H1 (cell line): ENCODE data around the gene GNG12. TPM values are rescaled to one million over a fixed set of nuclear protein-coding genes. Genes with fewer than 3 reads are reported as not detected.

Source experiments
- CBX5 ChIP-seq: fragments of 300-800, 300-1000 bp; sonication (generic); IDR thresholded peaks from 2 replicates; pipeline ENCODE4 v1.7.1; 2016; ENCODE audit warnings: antibody characterized with exemption, low read length, low read depth
- JUN ChIP-seq: IDR thresholded peaks from 2 replicates; pipeline ENCODE4 v1.6.1; 2011; ENCODE audit warnings: low read depth, mild to moderate bottlenecking, improper control_type of control experiment, low read length
- SIRT6 ChIP-seq: IDR thresholded peaks from one replicate; pipeline ENCODE4 v1.7.1; 2012; ENCODE audit warnings: low read length, inconsistent platforms
- polyA plus RNA-seq, 7 experiments: library from polyadenylated mRNA; depleted of rRNA in 3 of 7; stranded (reverse) in 5 of 7; unstranded in 2 of 7; fragments of >200 nt in 5 of 7; fragments of 200-250 nt in 2 of 7; gene quantifications; 1 replicate in 5 of 7; 2 replicates in 1 of 7; 4 replicates in 1 of 7; pipeline versions ENCODE4 v1.2.1 to v1.2.3, GENCODE V29; 2011 to 2013; ENCODE audit warnings: missing spikeins in 2 of 7, mixed read lengths in 2 of 7
- total RNA-seq: library from RNA; stranded (reverse); fragmentation: NEBNext Ultra II Directional; extraction: Animal tissue kit (Norgen Biotek cat#: 25700); gene quantifications from 2 replicates; pipeline ENCODE4 v1.2.1, GENCODE V29; 2021
- TF ChIP-seq, protein P1 (sequence below): IDR thresholded peaks from 2 replicates; pipeline ENCODE4 v1.6.1; 2012; ENCODE audit warnings: inconsistent platforms
- TF ChIP-seq, protein P2 (sequence below): fragments of 300-600 bp; sonication (generic); IDR thresholded peaks from 2 replicates; pipeline ENCODE4 v1.7.1; 2012; ENCODE audit warnings: low read length, moderate library complexity, mild to moderate bottlenecking, inconsistent platforms; ENCODE audit not compliant: insufficient replicate concordance
- TF ChIP-seq, protein P3 (sequence below), 3 experiments: IDR thresholded peaks; 1 replicate in 2 of 3; 2 replicates in 1 of 3; pipeline versions ENCODE4 v1.5.1 to v1.6.1; 2011; ENCODE audit warnings: low read length in 3 of 3, mild to moderate bottlenecking in 3 of 3, inconsistent platforms in 2 of 3, low read depth in 1 of 3, moderate library complexity in 1 of 3; ENCODE audit not compliant: insufficient read depth in 1 of 3; ENCODE audit errors: control extremely low read depth in 1 of 3

GNG12 gene
- total and polyA plus RNA-seq, 2 of the 8 experiments (the other 6 are each of a cell fraction or from before 2014, with no cell fraction given), result 11.4 to 35.8 TPM

DNA sequence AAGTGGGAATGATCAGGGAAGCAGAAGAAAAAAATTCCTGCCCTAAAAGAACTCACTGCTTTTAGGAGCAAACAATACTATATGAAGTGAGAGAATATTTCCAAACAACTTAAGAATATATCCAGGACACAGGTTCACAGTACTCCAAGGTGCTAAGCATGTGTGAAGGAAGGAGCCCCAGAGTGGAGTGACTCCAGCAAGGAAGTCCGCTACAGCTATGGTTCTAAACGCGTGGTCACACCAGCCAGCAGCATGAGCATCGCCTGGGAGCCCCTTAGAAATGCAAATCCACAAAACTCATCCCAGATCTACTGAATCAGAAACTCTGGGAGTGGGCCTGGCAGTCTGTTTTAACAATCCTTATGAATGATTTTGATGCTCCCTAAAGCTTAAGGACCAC, 112.2 kb downstream of the GNG12 start (continued):
- TF ChIP-seq, protein P1, sequence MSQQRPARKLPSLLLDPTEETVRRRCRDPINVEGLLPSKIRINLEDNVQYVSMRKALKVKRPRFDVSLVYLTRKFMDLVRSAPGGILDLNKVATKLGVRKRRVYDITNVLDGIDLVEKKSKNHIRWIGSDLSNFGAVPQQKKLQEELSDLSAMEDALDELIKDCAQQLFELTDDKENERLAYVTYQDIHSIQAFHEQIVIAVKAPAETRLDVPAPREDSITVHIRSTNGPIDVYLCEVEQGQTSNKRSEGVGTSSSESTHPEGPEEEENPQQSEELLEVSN, result no peak
- no peak for TF ChIP-seq SIRT6
- TF ChIP-seq, protein P2, sequence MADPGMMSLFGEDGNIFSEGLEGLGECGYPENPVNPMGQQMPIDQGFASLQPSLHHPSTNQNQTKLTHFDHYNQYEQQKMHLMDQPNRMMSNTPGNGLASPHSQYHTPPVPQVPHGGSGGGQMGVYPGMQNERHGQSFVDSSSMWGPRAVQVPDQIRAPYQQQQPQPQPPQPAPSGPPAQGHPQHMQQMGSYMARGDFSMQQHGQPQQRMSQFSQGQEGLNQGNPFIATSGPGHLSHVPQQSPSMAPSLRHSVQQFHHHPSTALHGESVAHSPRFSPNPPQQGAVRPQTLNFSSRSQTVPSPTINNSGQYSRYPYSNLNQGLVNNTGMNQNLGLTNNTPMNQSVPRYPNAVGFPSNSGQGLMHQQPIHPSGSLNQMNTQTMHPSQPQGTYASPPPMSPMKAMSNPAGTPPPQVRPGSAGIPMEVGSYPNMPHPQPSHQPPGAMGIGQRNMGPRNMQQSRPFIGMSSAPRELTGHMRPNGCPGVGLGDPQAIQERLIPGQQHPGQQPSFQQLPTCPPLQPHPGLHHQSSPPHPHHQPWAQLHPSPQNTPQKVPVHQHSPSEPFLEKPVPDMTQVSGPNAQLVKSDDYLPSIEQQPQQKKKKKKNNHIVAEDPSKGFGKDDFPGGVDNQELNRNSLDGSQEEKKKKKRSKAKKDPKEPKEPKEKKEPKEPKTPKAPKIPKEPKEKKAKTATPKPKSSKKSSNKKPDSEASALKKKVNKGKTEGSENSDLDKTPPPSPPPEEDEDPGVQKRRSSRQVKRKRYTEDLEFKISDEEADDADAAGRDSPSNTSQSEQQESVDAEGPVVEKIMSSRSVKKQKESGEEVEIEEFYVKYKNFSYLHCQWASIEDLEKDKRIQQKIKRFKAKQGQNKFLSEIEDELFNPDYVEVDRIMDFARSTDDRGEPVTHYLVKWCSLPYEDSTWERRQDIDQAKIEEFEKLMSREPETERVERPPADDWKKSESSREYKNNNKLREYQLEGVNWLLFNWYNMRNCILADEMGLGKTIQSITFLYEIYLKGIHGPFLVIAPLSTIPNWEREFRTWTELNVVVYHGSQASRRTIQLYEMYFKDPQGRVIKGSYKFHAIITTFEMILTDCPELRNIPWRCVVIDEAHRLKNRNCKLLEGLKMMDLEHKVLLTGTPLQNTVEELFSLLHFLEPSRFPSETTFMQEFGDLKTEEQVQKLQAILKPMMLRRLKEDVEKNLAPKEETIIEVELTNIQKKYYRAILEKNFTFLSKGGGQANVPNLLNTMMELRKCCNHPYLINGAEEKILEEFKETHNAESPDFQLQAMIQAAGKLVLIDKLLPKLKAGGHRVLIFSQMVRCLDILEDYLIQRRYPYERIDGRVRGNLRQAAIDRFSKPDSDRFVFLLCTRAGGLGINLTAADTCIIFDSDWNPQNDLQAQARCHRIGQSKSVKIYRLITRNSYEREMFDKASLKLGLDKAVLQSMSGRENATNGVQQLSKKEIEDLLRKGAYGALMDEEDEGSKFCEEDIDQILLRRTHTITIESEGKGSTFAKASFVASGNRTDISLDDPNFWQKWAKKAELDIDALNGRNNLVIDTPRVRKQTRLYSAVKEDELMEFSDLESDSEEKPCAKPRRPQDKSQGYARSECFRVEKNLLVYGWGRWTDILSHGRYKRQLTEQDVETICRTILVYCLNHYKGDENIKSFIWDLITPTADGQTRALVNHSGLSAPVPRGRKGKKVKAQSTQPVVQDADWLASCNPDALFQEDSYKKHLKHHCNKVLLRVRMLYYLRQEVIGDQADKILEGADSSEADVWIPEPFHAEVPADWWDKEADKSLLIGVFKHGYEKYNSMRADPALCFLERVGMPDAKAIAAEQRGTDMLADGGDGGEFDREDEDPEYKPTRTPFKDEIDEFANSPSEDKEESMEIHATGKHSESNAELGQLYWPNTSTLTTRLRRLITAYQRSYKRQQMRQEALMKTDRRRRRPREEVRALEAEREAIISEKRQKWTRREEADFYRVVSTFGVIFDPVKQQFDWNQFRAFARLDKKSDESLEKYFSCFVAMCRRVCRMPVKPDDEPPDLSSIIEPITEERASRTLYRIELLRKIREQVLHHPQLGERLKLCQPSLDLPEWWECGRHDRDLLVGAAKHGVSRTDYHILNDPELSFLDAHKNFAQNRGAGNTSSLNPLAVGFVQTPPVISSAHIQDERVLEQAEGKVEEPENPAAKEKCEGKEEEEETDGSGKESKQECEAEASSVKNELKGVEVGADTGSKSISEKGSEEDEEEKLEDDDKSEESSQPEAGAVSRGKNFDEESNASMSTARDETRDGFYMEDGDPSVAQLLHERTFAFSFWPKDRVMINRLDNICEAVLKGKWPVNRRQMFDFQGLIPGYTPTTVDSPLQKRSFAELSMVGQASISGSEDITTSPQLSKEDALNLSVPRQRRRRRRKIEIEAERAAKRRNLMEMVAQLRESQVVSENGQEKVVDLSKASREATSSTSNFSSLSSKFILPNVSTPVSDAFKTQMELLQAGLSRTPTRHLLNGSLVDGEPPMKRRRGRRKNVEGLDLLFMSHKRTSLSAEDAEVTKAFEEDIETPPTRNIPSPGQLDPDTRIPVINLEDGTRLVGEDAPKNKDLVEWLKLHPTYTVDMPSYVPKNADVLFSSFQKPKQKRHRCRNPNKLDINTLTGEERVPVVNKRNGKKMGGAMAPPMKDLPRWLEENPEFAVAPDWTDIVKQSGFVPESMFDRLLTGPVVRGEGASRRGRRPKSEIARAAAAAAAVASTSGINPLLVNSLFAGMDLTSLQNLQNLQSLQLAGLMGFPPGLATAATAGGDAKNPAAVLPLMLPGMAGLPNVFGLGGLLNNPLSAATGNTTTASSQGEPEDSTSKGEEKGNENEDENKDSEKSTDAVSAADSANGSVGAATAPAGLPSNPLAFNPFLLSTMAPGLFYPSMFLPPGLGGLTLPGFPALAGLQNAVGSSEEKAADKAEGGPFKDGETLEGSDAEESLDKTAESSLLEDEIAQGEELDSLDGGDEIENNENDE, result no peak
- no peak for TF ChIP-seq CBX5
- no peak for TF ChIP-seq JUN
- TF ChIP-seq, protein P3, sequence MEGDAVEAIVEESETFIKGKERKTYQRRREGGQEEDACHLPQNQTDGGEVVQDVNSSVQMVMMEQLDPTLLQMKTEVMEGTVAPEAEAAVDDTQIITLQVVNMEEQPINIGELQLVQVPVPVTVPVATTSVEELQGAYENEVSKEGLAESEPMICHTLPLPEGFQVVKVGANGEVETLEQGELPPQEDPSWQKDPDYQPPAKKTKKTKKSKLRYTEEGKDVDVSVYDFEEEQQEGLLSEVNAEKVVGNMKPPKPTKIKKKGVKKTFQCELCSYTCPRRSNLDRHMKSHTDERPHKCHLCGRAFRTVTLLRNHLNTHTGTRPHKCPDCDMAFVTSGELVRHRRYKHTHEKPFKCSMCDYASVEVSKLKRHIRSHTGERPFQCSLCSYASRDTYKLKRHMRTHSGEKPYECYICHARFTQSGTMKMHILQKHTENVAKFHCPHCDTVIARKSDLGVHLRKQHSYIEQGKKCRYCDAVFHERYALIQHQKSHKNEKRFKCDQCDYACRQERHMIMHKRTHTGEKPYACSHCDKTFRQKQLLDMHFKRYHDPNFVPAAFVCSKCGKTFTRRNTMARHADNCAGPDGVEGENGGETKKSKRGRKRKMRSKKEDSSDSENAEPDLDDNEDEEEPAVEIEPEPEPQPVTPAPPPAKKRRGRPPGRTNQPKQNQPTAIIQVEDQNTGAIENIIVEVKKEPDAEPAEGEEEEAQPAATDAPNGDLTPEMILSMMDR (IDR thresholded peaks at IDR 0.05; ENCODE audit: control extremely low read depth in 1 of 3, insufficient read depth in 1 of 3, low read depth in 1 of 3, low read length in 3 of 3), result no peak
